Fibroblast of gingiva (primary cell): ENCODE results near the gene MATN1.
A peak's percentile ranks its signal among the peaks of the same experiment; 100 is the strongest.
"Not testable (repeated sequence)": the region's sequence is repeated elsewhere in the genome, so short reads cannot be mapped to it uniquely, and the experiment has no call there.

Experiments used
- DNase-seq: peaks from one replicate; pipeline ENCODE4 v3.0.0-alpha.2; 2011; ENCODE audit warnings: low read depth

MATN1 gene

DNA sequence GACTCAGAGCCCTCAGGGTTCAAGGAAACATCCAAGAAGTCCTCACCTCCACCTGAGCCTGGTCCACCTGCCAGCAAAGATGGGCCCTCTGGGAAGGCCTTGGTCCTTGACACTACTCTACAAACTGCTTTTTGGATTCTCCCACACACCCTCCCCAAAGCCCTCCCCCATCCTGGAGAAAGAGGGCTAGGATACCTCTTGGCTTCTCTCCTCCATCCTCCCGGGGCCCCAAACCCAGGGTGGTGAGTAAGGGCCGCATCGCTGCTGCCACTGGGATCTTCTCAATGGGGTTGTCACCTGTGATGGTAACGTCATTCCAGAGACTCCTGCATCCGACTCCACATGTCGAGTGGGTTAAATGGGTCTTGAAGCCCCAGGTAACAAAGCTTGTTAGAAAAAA, 26.6 kb downstream of the MATN1 start:
- DNase-seq = no peak

GRCh38 chr1:30695439-30695841, 27.9 kb downstream of the MATN1 start:
- DNase-seq = peak; percentile 86

- no peak for DNase-seq
Measured at GRCh38 chr1:30694280-30695175, 28.9 kb downstream of the MATN1 start.

DNA sequence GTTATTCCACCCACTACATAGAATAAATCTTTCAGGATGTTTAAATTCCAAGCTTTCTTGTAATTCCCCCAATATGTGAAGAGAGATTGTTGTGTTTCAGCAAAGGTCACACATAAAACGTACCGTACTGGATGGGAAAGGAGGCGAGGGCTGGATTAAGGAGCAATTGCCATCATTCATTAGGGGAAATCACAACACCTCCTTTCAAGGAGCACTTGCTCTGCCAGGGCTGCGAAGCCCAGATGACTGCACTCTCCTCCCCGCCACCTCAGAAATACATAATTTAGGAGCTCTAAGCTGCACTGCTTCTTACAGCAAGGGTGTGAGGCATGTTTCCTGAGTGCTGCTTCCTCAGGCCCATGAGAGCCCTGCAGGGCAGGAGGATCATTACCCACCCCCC, 29.6 kb downstream of the MATN1 start:
- no peak for DNase-seq

GRCh38 chr1:30693366-30693765, 30.0 kb downstream of the MATN1 start:
- no peak for DNase-seq

DNA sequence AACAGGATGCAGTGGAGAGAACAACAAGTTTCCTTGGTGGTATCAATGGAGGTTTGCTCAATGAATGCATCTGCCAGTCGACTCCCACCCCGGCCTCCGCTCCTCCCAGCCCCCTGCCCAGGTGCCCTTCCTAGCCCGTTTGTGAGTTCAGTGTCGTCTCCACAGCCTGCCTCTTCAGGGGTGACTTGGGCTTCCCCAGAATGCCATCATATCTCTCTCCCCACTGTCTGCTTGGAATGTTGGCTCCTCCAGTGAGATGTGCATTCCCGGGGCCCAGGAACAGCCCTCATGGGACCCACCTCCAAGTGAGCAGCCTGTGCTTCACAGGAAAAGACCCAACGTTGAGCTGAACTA, 30.5 kb downstream of the MATN1 start:
- DNase-seq = no peak

DNA sequence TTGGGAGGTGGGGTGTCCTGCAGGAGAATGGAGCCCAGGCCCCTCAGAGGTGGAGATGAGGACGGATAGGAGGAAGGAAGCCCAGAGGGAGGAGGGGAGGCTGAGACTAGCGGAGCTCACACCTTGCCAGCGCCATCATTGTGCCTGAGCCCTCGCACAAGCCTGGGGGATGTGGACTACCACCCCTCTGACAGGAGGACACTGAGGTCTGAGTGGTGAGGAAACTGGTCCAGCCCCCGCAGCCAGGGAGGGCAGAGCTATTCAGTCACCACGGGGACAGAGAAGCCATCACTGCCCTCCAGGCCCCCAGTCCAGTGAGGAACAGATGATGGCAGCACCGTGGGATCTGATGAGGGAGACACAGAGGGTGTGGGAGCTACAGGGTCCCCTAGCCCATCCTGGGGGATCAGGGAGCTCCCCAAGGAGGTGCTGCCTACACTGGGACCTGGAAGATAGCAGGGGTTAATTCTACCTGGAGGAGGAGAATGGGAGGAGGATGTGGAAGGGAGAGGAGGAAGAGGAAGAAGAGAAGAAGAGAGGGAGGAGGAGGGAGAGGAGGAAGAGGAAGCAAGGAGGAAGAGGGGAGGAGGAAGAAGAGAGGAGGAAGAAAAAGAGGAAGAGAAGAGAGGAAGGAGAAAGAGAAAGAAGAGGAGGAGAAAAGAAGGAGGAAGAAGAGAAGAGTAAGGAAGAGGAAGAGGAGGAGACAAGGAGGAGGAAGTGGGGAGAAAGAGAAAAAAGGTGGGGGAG, 31.0 kb downstream of the MATN1 start:
- DNase-seq = no peak

DNA sequence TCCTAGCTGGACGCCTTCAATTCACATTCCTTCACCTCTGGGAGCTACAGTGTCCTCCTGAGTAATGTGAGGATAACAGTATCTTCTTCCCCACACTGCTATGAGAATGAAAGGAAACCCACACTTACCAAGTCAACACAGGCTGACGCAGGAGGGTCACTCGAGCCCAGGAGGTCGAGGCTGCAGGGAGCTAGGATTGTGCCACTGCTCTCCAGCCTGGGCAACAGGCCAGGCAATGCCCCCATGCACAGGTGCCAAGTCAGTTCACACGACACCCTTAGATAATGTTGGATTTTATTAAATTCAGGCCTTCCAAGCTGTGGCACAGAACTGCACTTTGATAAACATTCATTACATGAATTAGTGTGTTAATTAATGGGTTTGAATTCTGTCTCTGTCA, 31.9 kb downstream of the MATN1 start:
- DNase-seq = no peak

DNA sequence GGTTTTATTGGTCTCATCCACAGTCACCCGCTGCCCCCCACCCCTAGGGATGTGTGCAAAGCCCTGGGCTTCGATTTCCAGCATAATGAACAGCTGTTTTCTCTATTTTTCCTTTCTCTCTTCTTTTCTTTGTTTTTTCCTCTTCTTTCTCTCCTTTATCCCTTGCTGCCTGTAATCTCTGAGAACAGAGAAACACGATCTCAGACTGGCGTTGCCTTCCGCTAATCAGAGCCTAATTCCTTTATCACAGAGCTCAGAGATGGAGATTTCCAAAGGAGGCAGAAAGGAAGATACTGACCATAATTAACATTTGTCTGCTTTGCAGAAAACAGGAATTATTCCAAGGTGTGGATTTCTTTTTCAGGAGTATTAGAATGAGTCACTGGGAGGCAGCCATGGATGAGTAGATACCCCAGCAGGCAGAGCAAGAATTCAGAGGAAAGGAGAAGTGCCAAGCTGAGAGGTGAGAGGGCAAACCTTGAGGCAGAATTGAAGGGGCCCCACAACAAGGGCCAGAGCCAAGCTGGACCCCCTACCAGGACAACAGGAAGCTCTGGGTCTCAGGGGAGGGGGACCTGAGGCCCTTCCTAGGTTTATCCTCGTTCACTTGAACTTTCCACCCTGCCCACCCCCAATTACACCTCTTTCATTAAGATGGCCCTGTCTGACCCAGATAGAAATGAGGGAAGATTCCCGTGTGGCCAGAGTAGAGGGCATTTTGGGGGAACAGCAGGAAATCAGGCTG, 33.3 kb downstream of the MATN1 start:
- no peak for DNase-seq

GRCh38 chr1:30688920-30689794, 34.2 kb downstream of the MATN1 start:
- DNase-seq = no peak

DNA sequence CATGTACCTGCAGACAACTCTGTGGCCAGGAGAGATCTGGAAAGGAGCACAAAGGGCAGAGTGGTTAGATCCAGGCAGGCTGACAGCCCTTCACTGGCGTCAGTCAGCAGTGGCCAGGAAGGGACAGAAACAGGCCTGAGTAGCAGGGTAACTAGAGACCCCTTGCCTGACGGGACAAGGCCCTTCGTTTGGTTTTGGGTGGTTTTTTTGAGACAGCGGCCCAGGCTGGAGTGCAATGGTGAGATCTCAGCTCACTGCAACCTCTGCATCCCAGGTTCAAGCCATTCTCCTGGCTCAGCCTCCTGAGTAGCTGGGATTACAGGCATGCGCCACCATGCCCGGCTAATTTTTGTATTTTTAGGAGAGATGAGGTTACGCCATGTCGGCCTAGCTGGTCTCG, 34.9 kb downstream of the MATN1 start:
- not testable (repeated sequence) for DNase-seq

DNA sequence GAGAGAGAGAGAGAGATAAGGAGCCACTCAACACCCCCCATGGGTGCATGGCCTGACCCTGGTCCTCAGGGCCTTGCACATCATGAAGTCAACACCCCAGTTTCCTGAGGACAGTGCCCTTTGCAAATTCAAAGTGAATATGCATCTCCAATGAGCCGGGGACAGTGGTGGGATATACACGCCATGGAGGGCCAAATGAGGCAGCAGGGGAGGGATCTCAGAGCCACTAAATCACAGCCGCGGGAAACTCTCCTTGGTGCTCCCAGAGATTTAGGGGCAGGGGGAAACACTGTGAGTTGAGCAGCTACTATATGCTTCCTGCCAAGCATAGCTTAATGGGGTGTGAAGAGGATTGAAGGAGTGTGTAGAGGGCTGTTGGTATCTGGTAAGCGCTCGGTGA, 35.5 kb downstream of the MATN1 start:
- DNase-seq = no peak

- DNase-seq = no peak
Measured at GRCh38 chr1:30686236-30686935, 37.0 kb downstream of the MATN1 start.

- no peak for DNase-seq
Measured at GRCh38 chr1:30685796-30686165, 37.6 kb downstream of the MATN1 start.

- no peak for DNase-seq
Measured at GRCh38 chr1:30684881-30685795, 38.2 kb downstream of the MATN1 start.

DNA sequence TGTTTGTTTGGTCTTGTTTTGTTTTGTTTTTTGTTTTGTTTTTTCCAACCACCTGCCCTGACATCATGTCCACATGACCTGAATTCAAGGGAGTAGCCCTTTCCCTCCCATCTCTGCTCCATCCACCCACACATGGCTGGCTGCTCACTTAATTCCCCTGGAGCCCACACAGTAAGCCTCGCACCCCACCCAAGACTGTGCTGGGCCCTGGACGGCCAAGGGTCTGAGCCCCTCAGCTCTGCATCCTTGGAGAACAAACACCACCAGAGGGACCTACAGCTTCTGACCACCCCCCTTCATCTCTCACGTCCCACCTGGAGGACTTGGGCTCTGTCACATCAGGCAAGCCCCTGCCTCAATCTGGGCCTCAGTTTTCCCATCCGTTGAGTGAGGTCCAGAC, 39.1 kb downstream of the MATN1 start:
- DNase-seq = no peak

GRCh38 chr1:30683699-30684098, 39.7 kb downstream of the MATN1 start:
- no peak for DNase-seq

- no peak for DNase-seq
Measured at GRCh38 chr1:30682396-30683275, 40.7 kb downstream of the MATN1 start.

GRCh38 chr1:30681782-30682181, 41.6 kb downstream of the MATN1 start:
- peak; percentile 36 for DNase-seq
